ENCODE measurements around the gene SLC2A11.

Gene SLC2A11

DNA sequence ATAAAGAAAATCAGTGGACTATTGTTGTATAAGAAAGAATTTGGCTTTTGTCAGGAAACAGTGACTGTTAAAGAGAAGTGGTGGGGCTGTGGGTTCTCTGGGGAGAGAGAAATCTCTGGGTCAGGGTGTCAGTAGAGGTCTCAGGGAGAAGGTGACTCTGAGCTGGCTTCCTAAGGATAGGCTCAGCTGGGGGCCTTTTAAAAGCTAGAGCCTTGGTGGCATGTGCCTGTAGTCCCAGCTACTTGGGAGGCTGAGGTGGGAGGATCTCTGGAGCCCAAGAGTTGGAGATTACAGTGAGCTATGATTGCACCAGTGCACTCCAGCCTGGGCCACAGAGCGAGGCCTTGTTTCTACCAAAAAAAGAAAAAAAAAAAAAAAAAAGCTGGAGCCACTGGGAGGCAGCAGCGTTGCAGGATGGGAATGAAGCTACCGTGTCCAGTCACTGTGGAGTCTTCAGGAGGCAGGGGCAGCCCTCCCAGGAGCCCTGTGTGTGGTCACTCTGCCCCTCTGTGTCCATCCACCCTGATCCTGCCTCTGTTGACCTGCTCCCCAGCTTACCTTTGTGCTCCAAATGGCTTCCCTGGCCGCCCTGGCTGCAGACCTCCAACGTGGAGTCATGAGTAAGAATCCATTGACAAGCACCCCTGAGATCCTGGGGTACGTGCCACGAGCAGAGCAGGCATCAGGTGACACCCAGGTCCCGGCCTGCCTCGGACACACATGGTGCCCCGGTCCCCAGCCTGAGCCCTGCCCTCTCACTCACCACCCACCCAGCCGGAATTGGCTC, 31.1 kb downstream of the SLC2A11 start:
- no peaks in the 10 kb centered on the region for H3K9me3 ChIP-seq (ENCODE audit: control insufficient read depth in 5 of 5, low read length in 5 of 5)
- H3K27ac ChIP-seq (ENCODE audit: low read depth, low read length): no peak overlapping the region
- H3K4me3 ChIP-seq (ENCODE audit: low read depth in 1 of 5, low read length in 5 of 5): no peak overlapping the region
- H3K36me3 ChIP-seq (ENCODE audit: control insufficient read depth in 5 of 5, insufficient read depth in 5 of 5, low read length in 5 of 5): no peaks in the 10 kb centered on the region
- H3K27me3 ChIP-seq (ENCODE audit: control insufficient read depth in 5 of 5, insufficient read depth in 4 of 5, low read length in 5 of 5): no peaks in the 10 kb centered on the region
- H3K9ac ChIP-seq (ENCODE audit: low read length in 5 of 5): no peak overlapping the region
- H3K4me1 ChIP-seq (ENCODE audit: control insufficient read depth in 5 of 5, insufficient read depth in 5 of 5, low read length in 5 of 5): peaks cover 0 to 12% (median 5%) of the 10 kb centered on the region in 5 donors

DNA sequence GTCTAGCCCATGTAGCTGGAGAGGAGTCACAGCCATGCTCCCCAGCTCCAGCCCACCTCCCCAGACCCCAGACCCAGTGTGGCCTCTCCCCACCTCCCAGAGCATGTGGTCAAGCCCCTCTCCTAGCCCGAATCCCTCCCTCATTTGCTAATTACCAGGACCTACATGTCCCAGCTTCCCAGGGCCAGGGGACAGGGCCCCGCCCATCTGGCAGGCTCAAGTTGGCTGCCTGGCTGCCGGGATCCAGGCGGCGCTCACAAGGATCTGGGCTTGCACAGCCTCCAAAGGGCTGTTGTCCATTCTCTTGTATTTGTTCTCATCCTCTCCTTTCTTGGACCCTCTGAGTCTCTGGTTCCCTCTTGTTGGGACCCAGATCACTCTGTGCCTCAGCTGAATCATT, 31.9 kb downstream of the SLC2A11 start:
- Histone ChIP-seq H3K9me3 (ENCODE audit: control insufficient read depth in 5 of 5, low read length in 5 of 5) (no peaks in the 10 kb centered on the region), H3K9ac (ENCODE audit: low read length in 5 of 5) (no peak overlapping the region), H3K4me3 (ENCODE audit: low read depth in 1 of 5, low read length in 5 of 5) (no peak overlapping the region), H3K27me3 (ENCODE audit: control insufficient read depth in 5 of 5, insufficient read depth in 4 of 5, low read length in 5 of 5) (no peaks in the 10 kb centered on the region), H3K4me1 (ENCODE audit: control insufficient read depth in 5 of 5, insufficient read depth in 5 of 5, low read length in 5 of 5) (peaks cover 0 to 15% (median 11%) of the 10 kb centered on the region in 5 donors), H3K36me3 (ENCODE audit: control insufficient read depth in 5 of 5, insufficient read depth in 5 of 5, low read length in 5 of 5) (no peaks in the 10 kb centered on the region), H3K27ac (ENCODE audit: low read depth, low read length) (no peak overlapping the region)

DNA sequence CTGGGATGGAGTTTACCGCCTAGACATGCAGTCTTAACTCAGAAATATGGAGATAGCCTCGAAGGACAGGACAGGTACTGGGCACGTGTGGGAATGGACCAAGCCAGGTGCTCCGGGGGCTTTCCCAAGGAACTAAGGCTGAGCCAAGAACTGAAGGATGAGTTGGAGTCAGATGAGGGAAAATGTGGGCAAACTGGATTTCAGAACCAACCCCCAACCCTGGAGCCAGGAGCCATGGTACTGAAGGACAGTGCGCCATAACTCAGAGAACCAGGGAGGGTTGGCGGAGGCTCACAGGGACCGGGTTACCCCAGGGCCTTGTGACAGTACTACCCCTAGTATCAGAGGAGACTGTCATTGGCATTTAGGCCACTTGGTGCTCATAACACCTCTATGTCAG, 34.1 kb downstream of the SLC2A11 start:
- Histone ChIP-seq H3K9me3 (ENCODE audit: control insufficient read depth in 5 of 5, low read length in 5 of 5) (no peaks in the 10 kb centered on the region), H3K4me3 (ENCODE audit: low read depth in 1 of 5, low read length in 5 of 5) (no peak overlapping the region), H3K36me3 (ENCODE audit: control insufficient read depth in 5 of 5, insufficient read depth in 5 of 5, low read length in 5 of 5) (peaks cover 0 to 10% (median 10%) of the 10 kb centered on the region in 5 donors), H3K27me3 (ENCODE audit: control insufficient read depth in 5 of 5, insufficient read depth in 4 of 5, low read length in 5 of 5) (no peaks in the 10 kb centered on the region), H3K9ac (ENCODE audit: low read length in 5 of 5) (no peak overlapping the region), H3K4me1 (ENCODE audit: control insufficient read depth in 5 of 5, insufficient read depth in 5 of 5, low read length in 5 of 5) (peaks cover 0 to 31% (median 21%) of the 10 kb centered on the region in 5 donors), H3K27ac (ENCODE audit: low read depth, low read length) (no peak overlapping the region)

DNA sequence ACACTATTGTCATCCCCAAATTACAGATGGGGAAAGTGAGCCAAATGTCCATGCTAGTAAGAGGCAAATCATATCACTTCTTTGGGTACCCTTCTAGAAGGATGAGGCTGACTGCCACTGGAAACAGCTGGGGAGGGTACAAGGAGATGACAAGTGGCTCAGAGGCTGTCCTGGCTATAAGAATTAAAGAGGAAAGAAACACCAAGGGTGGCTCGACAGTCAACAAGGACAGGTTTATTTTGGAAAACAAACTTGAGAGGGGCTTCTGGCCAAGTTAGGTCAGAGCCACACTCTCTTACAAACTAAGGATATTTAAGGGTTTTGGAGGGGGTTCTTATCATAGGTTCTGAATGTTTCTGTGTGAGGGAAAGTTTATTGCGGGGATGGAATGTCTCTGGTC, 34.5 kb downstream of the SLC2A11 start:
- H3K4me1 ChIP-seq (ENCODE audit: control insufficient read depth in 5 of 5, insufficient read depth in 5 of 5, low read length in 5 of 5): peaks cover 0 to 31% (median 21%) of the 10 kb centered on the region in 5 donors
- peaks cover 0 to 14% (median 14%) of the 10 kb centered on the region in 5 donors for H3K36me3 ChIP-seq (ENCODE audit: control insufficient read depth in 5 of 5, insufficient read depth in 5 of 5, low read length in 5 of 5)
- no peak overlapping the region for H3K4me3 ChIP-seq (ENCODE audit: low read depth in 1 of 5, low read length in 5 of 5)
- no peaks in the 10 kb centered on the region for H3K27me3 ChIP-seq (ENCODE audit: control insufficient read depth in 5 of 5, insufficient read depth in 4 of 5, low read length in 5 of 5)
- no peaks in the 10 kb centered on the region for H3K9me3 ChIP-seq (ENCODE audit: control insufficient read depth in 5 of 5, low read length in 5 of 5)
- H3K27ac ChIP-seq (ENCODE audit: low read depth, low read length): no peak overlapping the region
- no peak overlapping the region for H3K9ac ChIP-seq (ENCODE audit: low read length in 5 of 5)

DNA sequence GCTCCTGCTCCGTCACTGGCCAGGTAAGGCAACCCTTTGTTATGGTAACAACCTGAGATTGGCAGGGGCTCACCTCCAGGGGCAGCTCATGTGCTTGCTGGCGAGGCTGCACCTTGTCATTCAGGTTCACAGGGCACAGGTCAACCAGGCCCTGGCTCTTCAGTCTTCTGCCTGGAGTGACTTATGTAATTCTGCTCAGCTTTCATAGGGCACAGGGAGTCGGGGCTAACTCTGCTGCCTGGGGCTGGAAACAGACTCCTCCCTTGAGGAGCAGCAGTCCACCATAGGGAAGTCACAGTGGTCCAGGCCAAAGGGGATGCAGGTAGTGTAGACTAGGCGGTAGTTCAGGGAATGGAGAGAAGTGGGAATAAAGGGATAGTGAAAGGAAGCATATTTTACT, 35.0 kb downstream of the SLC2A11 start:
- H3K27ac ChIP-seq (ENCODE audit: low read depth, low read length): no peak overlapping the region
- H3K9ac ChIP-seq (ENCODE audit: low read length in 5 of 5): no peak overlapping the region
- H3K4me1 ChIP-seq (ENCODE audit: control insufficient read depth in 5 of 5, insufficient read depth in 5 of 5, low read length in 5 of 5): peaks cover 0 to 31% (median 21%) of the 10 kb centered on the region in 5 donors

DNA sequence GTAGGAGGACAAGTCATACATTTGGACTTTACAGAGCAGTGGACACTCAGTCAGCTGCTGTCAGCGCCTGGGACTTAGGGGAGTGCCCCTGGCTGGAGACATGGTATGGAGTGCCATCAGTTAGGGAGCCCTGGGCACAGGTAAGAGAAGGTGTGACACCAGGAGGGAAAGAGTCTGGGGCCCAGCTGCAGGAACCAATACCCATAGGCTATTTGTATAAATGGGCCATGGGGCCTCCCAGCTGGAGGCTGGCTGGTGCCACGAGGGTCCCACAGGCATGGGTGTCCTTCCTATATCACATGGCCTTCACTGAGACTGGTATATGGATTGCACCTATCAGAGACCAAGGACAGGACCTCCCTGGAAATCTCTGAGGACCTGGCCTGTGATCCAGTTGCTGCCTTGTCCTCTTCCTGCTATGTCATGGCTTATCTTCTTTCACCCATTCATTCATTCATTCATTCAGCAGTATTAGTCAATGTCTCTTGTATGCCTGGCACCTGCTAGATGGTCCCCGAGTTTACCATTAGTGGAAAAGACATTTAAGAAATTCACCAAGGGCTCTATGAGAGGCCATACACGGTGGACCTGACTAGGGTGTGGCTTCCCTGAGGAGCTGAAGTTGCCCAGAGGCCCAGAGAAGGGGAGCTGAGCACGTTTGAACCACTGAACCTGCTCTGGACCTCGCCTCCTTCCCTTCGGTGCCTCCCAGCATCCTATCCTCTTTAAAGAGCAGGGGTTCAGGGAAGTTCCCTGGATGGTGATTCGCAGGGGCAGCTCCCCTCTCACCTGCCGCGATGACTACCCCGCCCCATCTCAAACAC, 35.7 kb downstream of the SLC2A11 start:
- Histone ChIP-seq H3K4me1 (ENCODE audit: control insufficient read depth in 5 of 5, insufficient read depth in 5 of 5, low read length in 5 of 5) (peaks cover 0 to 31% (median 21%) of the 10 kb centered on the region in 5 donors), H3K36me3 (ENCODE audit: control insufficient read depth in 5 of 5, insufficient read depth in 5 of 5, low read length in 5 of 5) (peaks cover 0 to 16% (median 14%) of the 10 kb centered on the region in 5 donors), H3K9ac (ENCODE audit: low read length in 5 of 5) (peak overlapping the region in 4 of 5 donors; percentile 71 to 86 (median 80)), H3K9me3 (ENCODE audit: control insufficient read depth in 5 of 5, low read length in 5 of 5) (no peaks in the 10 kb centered on the region), H3K27me3 (ENCODE audit: control insufficient read depth in 5 of 5, insufficient read depth in 4 of 5, low read length in 5 of 5) (no peaks in the 10 kb centered on the region), H3K4me3 (ENCODE audit: low read depth in 1 of 5, low read length in 5 of 5) (peak overlapping the region; percentile 72 to 88 (median 78)), H3K27ac (ENCODE audit: low read depth, low read length) (peak overlapping the region; percentile 78)

More for the DNA sequence above, 35.0 kb downstream of the SLC2A11 start:
- Histone ChIP-seq H3K36me3 (ENCODE audit: control insufficient read depth in 5 of 5, insufficient read depth in 5 of 5, low read length in 5 of 5) (peaks cover 0 to 16% (median 14%) of the 10 kb centered on the region in 5 donors), H3K4me3 (ENCODE audit: low read depth in 1 of 5, low read length in 5 of 5) (no peak overlapping the region), H3K27me3 (ENCODE audit: control insufficient read depth in 5 of 5, insufficient read depth in 4 of 5, low read length in 5 of 5) (no peaks in the 10 kb centered on the region), H3K9me3 (ENCODE audit: control insufficient read depth in 5 of 5, low read length in 5 of 5) (no peaks in the 10 kb centered on the region)

DNA sequence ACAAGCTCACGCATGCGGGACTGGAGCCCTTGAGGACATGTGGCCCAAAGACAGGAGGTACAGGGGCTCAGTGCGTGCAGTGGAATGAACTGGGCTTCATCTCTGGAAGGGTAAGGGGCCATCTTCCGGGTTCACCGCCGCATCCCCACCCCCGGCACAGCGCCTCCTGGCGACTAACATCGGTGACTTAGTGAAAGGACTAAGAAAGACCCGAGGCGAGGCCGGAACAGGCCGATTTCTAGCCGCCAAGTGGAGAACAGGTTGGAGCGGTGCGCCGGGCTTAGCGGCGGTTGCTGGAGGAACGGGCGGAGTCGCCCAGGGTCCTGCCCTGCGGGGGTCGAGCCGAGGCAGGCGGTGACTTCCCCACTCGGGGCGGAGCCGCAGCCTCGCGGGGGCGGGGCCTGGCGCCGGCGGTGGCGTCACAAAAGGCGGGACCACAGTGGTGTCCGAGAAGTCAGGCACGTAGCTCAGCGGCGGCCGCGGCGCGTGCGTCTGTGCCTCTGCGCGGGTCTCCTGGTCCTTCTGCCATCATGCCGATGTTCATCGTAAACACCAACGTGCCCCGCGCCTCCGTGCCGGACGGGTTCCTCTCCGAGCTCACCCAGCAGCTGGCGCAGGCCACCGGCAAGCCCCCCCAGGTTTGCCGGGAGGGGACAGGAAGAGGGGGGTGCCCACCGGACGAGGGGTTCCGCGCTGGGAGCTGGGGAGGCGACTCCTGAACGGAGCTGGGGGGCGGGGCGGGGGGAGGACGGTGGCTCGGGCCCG, 36.5 kb downstream of the SLC2A11 start, which contains the start of gene MIF:
Gene MIF, plus strand, starts transcription at position 439 of the 765 bp plus-strand sequence. Its CDS starts 92 bp downstream, at position 531.
- Histone ChIP-seq H3K36me3 (ENCODE audit: control insufficient read depth in 5 of 5, insufficient read depth in 5 of 5, low read length in 5 of 5) (peaks cover 0 to 17% (median 14%) of the 10 kb centered on the region in 5 donors), H3K9me3 (ENCODE audit: control insufficient read depth in 5 of 5, low read length in 5 of 5) (no peaks in the 10 kb centered on the region), H3K27ac (ENCODE audit: low read depth, low read length) (peak within 1 kb of the TSS; percentile 78), H3K4me3 (ENCODE audit: low read depth in 1 of 5, low read length in 5 of 5) (peak within 1 kb of the TSS; percentile 72 to 88 (median 78)), H3K27me3 (ENCODE audit: control insufficient read depth in 5 of 5, insufficient read depth in 4 of 5, low read length in 5 of 5) (no peaks in the 10 kb centered on the region), H3K4me1 (ENCODE audit: control insufficient read depth in 5 of 5, insufficient read depth in 5 of 5, low read length in 5 of 5) (peaks cover 0 to 28% (median 21%) of the 10 kb centered on the region in 5 donors), H3K9ac (ENCODE audit: low read length in 5 of 5) (peak within 1 kb of the TSS in 4 of 5 donors; percentile 71 to 86 (median 80))

DNA sequence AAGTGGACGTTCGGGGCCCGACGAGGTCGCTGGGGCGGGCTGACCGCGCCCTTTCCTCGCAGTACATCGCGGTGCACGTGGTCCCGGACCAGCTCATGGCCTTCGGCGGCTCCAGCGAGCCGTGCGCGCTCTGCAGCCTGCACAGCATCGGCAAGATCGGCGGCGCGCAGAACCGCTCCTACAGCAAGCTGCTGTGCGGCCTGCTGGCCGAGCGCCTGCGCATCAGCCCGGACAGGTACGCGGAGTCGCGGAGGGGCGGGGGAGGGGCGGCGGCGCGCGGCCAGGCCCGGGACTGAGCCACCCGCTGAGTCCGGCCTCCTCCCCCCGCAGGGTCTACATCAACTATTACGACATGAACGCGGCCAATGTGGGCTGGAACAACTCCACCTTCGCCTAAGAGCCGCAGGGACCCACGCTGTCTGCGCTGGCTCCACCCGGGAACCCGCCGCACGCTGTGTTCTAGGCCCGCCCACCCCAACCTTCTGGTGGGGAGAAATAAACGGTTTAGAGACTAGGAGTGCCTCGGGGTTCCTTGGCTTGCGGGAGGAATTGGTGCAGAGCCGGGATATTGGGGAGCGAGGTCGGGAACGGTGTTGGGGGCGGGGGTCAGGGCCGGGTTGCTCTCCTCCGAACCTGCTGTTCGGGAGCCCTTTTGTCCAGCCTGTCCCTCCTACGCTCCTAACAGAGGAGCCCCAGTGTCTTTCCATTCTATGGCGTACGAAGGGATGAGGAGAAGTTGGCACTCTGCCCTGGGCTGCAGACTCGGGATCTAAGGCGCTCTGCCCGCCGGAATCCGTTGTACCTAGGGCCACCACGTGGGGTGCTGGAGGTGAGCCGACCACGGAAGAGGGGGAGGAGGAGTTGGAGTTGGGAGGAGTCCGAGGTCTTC, 37.3 kb downstream of the SLC2A11 start:
- H3K9me3 ChIP-seq (ENCODE audit: control insufficient read depth in 5 of 5, low read length in 5 of 5): no peaks in the 10 kb centered on the region
- H3K4me3 ChIP-seq (ENCODE audit: low read depth in 1 of 5, low read length in 5 of 5): peak overlapping the region; percentile 51 to 79 (median 75)
- peaks cover 0 to 28% (median 21%) of the 10 kb centered on the region in 5 donors for H3K4me1 ChIP-seq (ENCODE audit: control insufficient read depth in 5 of 5, insufficient read depth in 5 of 5, low read length in 5 of 5)
- H3K27ac ChIP-seq (ENCODE audit: low read depth, low read length): peak overlapping the region; percentile 78
- peak overlapping the region in 4 of 5 donors; percentile 42 to 86 (median 69) for H3K9ac ChIP-seq (ENCODE audit: low read length in 5 of 5)
- H3K27me3 ChIP-seq (ENCODE audit: control insufficient read depth in 5 of 5, insufficient read depth in 4 of 5, low read length in 5 of 5): no peaks in the 10 kb centered on the region
- H3K36me3 ChIP-seq (ENCODE audit: control insufficient read depth in 5 of 5, insufficient read depth in 5 of 5, low read length in 5 of 5): peaks cover 0 to 17% (median 14%) of the 10 kb centered on the region in 5 donors
